GM19438 (cell line): ENCODE results near the gene PLK5.
"Not testable (repeated sequence)": the region's sequence is repeated elsewhere in the genome, so short reads cannot be mapped to it uniquely, and the experiment has no call there.

Source experiments
- ATAC-seq: cut with Tn5 transposase; IDR thresholded peaks from one replicate; pipeline ENCODE4 v1.9.1; 2021; ENCODE audit warnings: low read depth; ENCODE audit not compliant: unreplicated experiment

PLK5 gene, protein sequence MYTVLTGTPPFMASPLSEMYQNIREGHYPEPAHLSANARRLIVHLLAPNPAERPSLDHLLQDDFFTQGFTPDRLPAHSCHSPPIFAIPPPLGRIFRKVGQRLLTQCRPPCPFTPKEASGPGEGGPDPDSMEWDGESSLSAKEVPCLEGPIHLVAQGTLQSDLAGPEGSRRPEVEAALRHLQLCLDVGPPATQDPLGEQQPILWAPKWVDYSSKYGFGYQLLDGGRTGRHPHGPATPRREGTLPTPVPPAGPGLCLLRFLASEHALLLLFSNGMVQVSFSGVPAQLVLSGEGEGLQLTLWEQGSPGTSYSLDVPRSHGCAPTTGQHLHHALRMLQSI

DNA sequence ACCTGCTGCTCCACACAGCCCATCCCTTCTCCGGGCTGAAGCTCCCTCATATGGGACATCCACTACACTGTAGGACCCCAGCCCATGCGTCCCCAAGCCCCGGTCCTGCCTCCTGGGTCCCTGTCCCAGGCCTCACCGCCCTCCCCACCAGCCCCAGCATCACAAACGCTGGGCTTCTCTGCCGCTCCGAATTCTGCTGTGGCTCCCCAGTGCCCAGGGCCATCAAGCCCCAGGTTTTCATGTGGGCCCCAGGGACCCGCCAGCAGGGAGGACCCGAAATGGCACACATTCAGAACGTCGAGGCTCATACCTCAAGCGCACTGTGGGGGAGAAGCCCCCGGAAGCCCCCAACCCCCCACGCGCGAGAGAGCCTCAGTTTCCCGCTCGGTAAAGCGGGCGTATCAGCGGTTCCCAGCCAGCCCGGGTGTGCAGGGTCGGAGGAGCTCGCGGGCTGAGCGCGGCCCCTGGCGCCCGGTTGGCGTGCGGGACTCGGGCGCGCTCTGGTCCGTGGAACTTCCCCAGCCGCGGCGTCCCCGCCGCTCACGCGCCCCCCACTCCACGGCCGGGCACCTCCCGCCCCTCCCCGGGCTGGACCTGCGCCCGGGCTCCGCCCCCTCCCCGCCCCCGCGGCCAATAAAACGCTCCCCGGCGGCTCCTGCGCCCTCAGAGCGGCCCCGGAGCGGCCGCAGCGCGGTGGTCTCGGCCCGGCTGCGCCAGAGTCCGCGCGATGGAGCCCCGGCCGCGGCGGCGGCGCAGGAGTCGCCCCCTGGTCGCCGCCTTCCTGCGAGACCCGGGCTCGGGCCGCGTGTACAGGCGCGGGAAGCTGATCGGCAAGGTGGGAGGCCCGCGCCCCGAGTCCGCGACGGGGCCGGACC lies at the start of gene PLK5:
TSS of gene PLK5 (plus strand) at position 666 of the 875 bp plus-strand sequence. CDS start 2,920 bp downstream, outside the sequence.
- ATAC-seq = no peak

DNA sequence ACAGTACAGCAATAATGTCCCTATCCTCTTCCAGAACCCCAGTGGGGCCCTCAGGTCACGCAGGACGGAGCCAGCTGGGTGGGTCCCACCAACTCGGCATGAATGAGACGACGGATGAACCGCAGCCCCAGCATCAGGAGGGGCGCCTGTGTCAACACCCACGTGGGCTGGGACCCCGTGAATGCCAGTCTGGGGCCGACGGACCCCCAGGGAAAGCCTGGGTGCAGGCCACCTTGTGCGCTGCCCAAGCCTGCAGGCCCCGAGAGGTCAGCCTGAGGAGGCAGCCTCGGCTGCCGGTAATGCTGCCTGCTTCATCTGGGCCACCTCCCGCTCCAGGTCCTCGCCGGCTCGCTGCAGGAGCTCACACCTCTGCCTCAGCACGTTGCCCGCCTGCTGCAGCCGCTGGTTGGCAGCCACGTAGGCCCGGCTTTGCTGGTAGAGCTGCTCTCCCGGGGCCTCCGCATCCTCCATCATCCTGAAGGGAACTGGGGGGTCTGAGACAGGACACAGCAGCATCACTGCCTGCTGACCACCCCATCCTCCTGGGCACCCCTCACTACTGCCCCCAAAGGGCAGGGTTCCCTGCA lies 49.0 kb upstream of the PLK5 start:
- no peak for ATAC-seq

DNA sequence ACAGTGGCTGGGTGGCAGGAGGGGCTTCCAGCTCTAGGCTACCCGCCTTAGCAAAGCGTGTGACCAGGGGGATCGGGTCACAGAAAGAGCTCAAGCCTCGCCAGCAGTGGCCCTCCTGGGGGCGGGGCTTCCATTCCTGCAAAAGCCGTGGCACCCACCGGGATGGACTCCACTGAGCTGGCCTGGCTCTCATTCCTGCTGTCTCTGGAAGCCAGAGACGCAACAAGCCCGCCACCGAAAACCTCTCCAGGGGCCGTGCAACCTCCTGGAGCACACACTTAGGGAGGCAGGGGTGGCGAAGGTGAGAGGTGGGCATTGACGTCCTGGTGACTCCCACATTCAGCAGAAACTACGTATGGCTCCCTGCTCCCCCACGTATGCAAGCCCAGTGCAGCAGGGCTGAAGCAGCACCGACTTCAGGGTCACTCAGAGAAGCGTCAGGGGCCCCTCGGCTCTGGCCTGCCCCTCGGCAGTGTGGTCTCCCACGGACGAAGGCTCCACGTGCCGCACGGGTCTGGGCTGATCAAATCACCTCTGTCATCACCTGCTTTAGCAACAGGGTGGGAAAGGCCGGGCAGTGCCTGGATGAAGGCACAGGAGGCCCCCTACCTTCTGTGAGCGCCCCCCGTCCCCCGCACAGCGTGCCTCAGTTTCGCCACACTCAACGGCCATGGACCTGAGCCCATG lies 48.0 kb upstream of the PLK5 start:
- no peak for ATAC-seq

DNA sequence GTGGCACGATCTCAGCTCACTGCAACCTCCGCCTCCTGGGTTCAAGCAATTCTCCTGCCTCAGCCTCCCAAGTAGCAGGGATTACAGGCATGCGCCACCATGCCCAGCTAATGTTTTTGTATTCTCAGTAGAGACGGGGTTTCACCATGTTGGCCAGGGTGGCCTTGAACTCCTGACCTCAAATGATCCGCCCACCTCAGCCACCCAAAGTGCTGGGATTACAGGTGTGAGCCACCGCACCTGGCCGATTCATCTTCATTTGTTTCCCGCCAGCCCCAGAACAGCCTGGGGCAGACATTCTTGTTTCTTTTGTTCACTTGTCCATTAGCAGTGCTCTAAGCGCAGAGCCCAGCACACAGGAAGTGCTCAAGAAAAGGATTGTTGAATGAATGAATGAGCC lies 46.8 kb upstream of the PLK5 start:
- ATAC-seq = not testable (repeated sequence)

DNA sequence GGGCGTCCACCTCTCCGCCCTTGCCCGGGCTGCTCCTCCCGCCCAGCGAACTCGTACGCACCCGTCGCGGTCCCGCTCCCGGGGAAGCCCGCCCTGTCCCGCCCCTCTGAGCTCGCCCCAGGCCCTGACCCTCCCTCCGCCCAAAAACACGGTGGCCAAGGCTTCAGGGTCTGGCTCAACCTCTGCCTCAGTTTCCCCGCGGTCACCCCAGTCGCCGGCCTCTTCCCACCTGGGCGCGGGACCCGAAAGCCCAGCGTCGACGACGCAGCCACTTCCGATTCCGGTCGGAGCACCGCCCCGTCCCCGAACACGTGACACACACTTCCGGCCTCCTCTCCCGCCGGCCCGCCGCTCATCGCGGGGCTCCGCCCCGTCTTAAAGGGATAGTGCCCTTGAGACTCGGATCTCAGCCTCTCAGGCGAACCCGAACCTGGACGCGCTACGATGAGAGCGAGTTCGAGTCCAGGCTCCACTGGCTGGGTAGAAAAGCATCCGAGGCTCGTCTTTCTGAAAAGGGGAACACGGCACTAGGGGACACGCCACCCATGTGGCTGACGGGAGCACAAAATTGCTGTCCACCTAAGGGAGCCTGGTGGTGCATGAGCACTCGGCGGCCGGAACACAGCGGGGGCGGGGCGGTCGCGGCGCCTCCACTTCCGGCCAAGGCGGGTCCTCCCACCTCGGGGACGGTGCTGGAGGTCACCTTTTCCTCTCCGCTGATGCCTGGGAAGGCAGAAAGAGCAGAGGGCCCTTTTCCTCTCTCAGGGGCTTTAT lies 44.8 kb upstream of the PLK5 start, which contains the start of gene C19orf25:
TSS of gene C19orf25 (minus strand) at position 282 of the 774 bp plus-strand sequence. CDS start 312 bp downstream, outside the sequence.
- peak; percentile 89 for ATAC-seq

DNA sequence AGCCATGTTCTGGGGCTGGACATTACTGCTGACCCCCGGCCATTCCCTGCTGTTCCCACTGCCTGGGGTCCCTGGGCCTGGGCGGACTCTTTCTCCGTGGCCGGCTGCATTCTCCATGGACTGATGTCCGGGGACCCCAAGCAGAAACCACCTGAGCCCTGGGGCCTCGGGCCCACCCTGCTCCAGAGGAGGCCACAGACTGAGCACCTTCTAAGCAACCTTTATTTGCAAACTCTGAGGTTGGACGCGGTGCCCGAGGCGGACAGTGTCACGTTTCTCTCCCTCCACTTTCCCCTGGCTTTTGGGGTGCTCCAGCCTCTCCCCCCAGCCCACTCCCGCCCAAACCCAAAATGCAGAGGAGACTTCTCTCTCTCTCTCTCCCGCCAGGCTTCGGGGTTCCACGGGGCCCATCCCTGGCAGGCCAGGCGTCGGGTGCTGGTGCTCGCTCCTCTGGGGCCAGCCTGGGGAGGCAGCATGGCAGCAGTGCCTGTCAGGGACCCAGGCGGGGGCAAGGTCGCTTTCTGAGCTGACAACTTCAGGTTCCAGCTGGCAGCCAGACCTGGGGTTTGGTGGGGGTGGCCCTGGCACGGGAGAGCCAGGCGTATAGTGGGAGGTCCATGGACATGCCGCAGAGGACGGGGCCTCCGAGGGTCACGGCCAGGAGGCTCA lies 42.5 kb upstream of the PLK5 start:
- no peak for ATAC-seq

DNA sequence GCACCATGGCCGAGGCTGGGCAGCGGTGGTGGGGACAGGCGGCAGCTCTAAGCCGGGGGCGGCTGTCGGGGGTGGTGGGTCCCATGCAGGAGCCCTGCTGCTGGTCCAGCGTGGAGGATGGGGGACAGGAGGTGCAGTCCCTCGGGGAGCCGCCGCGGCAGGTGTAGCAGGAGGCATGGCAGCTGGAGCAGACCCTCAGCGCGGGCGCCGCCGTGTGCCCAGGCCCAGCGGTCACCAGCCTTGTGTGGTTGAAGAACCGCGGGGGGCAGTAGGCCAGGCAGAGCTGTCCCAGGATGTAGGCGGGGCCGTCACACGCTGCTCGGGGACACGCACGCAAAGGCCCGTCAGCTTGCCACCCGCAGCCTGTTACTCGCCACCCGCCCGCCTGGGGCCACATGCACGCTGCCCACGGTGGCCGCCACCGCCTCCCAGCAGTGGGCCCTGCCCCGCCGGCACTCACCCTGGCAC lies 42.0 kb upstream of the PLK5 start:
- ATAC-seq = no peak

DNA sequence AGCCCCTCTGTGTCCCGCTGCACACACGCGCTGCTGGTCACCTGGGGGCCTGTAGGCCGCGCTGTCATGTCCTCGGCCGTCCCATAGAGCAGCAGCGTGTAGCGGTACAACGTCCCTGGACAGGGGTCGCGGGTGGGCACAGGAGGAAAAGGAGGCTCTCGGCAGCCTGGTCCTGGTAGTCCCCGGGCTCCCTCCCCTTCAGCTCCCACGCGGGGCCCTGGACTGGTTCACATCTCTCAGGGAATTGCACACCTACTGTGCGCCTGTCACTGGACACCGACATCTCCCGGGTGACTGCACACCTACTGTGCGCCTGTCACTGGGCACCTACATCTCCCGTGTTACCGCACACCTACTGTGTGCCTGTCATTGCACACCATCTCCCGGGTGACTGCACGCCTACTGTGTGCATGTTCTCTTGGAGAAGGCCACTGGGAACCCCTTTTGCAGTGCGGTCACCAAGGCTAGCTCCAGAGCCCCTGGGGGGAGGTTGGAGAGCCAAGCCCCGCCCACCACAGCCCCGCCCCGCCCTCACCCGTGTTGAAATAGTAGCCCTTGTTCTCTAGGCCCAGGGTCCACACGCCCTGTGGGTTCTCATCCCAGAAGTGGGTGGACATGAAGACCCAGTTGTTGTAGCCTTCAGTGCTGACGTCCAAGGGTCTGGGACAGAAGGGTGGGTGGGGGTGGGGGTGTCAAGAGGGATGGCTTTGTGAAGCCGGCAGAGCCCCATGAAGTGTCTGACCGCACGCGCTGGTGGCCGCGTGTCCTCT lies 41.3 kb upstream of the PLK5 start:
- no peak for ATAC-seq

DNA sequence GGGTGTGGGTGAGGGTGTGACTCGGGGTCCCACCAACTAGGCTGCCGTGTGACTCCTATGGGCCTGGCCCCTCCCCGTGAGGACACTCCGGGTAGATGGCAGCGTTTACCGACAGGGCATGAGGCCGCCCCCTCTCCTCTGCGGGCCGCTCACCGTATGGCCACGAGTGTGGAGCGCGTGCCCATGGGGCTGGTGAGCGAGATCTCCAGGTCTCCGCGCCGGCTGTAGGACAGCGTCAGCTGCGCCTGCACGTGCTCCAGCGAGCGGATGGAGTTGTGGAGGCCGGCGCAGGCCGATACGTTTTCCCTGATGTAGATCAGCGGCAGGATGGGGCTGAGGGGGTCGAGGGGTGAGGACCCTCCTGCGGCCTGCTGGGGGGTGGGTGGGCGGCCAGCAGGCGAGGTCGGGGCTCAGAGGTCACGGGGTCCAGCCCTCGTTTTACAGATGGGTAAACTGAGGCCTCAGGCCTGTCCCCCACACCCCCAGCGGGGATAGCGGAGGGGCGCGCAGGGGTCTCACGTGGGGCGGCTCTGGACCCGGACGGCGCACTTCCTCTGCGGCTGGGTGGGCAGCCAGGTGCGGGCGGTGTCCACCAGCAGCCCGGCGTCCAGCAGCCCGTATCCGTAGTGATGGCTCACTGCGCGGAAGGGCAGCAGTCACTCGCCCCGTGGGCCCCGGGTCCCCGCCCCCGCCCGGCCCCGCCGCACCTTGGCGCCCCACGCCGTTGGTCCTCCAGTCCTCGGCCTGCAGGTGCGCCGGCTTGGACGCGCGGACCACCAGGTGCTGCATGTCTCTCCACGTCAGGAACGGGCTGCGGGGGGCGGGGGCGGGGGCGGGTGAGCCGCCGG lies 40.5 kb upstream of the PLK5 start:
- no peak for ATAC-seq

DNA sequence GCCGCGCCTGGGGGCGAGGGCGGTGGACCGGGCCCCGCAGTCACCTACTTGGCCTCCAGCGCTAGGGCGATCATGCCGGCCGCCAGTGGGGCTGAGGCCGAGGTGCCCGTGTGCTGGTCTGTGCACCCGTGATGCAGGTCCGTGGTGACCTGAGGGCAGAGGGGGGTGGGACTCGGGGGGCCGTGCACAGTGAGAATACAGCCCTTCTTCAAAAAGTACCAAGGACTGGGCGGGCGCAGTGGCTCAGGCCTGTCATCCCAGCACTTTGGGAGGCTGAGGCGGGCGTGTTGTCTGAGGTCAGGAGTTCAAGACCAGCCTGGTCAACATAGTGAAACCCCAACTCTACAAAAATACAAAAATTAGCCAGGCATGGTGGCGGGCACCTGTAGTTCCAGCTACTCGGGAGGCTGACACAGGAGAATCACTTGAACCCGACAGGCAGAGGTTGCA lies 39.9 kb upstream of the PLK5 start:
- ATAC-seq = no peak

DNA sequence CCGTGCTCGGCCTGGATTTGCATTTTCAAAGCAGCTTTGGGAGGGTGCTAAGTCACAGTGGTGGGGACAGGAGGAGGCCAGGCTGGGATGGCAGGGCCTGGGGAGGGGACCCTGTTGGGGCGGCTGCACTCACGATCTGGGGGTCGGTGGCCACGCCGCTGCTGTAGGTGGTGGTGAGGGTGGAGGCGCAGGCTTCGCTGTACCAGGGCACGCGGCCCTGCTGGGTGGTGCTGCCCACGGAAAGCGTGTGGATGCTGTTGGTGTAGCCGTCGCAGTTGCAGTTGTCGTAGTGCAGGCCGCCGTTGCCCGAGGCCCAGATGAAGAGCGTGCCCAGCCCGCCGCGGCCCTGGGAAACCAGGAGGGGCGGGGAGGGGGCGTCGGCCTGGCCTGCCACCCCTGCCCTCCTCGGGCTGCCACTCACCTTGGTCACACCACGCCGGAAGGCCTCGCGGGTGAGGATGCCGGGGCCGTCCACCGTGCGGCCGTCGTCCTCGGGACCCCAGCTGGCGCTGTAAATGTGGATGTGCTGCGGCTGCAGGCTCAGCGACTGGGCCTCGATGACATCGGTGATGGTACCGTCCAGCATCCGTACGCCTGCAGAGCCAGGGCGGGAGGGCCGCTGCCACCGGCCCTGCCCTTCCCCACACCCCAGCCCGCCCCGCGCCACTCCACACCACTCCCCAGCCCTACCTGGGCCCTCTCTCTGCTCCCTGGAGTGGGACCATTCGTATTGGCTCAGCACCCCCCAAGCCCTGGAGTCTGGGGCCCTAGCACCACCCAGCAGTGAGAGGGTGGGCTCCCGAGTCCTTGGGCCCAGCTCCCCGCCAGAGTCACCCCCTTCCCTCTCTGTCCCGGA lies 36.9 kb upstream of the PLK5 start:
- no peak for ATAC-seq

DNA sequence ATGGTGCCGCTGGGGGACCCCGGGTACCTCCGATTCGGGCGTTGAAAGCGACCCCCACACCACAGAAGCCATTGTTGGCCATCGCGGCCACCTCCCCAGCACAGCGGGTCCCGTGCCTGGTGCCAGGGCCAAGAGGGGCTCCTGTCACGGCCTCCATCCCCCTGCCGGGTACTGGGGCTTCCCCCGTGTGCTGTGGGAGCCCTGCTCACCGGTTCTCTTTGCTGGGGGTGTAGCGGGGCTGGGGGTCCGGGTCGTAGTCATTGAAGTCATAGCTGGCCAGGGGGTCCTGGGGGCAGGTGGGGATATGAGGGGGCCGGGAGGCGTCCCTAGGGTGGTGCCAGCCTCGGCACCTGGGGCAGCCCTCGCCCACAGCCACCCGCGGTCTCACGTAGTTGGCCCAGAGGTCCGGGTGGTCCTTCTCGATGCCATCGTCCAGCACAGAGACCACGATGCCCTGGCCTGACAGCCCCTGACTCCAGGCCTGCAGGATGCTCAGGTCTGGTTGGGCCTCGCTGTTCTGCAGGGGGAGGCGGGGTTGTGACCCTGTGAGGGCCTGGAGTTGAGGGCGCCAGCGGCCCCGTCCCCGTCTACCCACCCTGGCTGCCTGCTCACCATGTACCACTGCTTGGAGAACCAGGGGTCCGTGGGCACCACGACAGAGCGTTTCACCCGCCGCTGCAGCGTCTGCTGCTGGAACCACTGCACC lies 36.1 kb upstream of the PLK5 start:
- no peak for ATAC-seq

DNA sequence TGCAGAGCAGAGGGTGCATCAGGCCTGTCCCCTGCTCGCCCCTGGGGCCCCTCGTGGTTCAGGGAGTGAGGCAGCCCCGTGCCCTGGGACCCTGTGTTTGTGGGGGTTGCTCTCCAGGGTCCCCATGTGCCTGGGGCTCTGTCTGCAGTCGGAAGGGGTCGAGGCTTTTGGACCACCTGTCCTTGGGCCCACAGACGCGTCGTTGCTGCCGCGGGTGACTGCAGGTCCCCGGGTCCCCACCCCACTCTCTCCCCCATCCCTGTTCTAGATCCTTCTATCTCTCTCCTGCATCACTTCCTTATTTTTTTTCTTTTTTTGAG lies 35.6 kb upstream of the PLK5 start:
- no peak for ATAC-seq

DNA sequence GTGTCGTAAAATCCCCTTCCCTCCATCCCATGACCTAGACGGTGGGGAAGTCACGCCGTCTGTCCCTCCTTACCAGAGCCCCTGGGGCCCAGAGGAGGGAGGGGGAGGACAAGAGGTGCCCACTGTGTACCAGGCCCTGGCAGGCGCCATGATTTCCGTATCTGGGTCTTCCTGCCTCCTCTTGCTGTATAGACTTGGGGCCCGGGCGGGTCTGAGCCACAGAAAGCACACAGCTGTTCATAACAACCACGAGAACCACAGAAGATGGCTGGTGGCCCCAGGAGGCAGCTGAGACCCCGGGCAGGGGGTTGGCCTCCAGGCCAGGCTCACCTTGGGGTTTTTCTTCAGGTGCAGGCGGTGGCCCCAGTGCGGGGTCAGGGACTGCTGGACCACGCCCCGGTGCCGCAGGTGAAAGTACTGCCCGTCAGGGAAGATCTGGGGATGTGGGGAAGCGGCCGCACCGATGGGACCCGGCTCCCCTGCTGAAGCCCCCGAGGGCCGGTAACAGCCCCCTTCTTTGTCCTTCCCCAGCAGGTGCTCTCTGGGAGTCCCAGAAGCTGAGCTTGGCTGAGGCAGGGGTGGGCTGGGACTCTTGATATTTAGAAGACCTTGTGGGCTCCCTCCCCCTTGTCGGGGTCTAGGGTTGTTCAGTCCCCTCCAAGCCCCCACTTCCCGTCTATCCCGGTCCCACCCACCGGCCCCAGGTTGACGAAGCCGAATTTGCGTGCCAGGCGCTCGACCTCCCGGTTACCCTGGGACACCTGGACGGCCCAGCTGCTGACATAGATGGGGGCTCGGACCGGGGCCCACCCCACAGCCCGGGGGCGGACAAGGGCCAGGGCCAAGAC lies 34.2 kb upstream of the PLK5 start:
- no peak for ATAC-seq
